GM10248 (cell line): ENCODE measurements around the gene RNF123.

Experiments used
- CTCF ChIA-PET: fragments of 300-600 bp; sonication (Branson Sonifier 250); formaldehyde crosslinking; extraction: SDS; loops from one replicate; lab custom pipeline; 2021; ENCODE audit warnings: antibody characterized with exemption; lab: Yijun Ruan, JAX
- POLR2A ChIA-PET: fragments of 350-650 bp; sonication (Branson Sonifier 250); formaldehyde crosslinking; extraction: SDS; loops from one replicate; lab custom pipeline; 2020; ENCODE audit warnings: antibody characterized with exemption; lab: Yijun Ruan, JAX
- DNase-seq: peaks from one replicate; pipeline ENCODE4 v3.0.0; 2012; ENCODE audit errors: extremely low spot score
- CTCF ChIP-seq: IDR thresholded peaks from 2 replicates; pipeline ENCODE4 v1.5.1; 2012; ENCODE audit warnings: mild to moderate bottlenecking, low read depth; ENCODE audit errors: extremely low read depth, missing control alignments, control extremely low read depth

Gene RNF123

GRCh38 chr3:49703956-49704355 lies 14.6 kb downstream of the RNF123 start:
- no peak for TF ChIP-seq CTCF
- POLR2A ChIA-PET: no interaction called here
- CTCF ChIA-PET: interaction anchor here (0.9 to 5.0 kb wide), 8 partner anchors 9 to 228 kb away, joined by 3 to 37 read pairs (median 6); partner anchors contain the start of genes AMIGO3 and INKA1
- DNase-seq: no peak

GRCh38 chr3:49704629-49705028 lies 15.3 kb downstream of the RNF123 start:
- no peak for TF ChIP-seq CTCF
- CTCF ChIA-PET: interaction anchor here (0.9 to 5.0 kb wide), 5 partner anchors 14 to 140 kb away, joined by 3 to 37 read pairs (median 7); partner anchors contain the start of genes AMIGO3 and INKA1
- POLR2A ChIA-PET: no interaction called here
- DNase-seq: no peak

GRCh38 chr3:49705390-49705960 lies 16.1 kb downstream of the RNF123 start:
- no peak for DNase-seq
- TF ChIP-seq CTCF: no peak
- ChIA-PET POLR2A (no interaction called here), CTCF (interaction anchor here (1.0 to 1.8 kb wide), 2 partner anchors 13 to 134 kb away, joined by 3 to 7 read pairs; no protein-coding TSS in a partner anchor)

- no peak for DNase-seq
- ChIA-PET POLR2A (no interaction called here), CTCF (interaction anchor here (1.0 to 1.8 kb wide), 2 partner anchors 12 to 133 kb away, joined by 3 to 7 read pairs; no protein-coding TSS in a partner anchor)
- no peak for TF ChIP-seq CTCF
These were observed 17.2 kb downstream of the RNF123 start for GRCh38 chr3:49706456-49707112.

- CTCF ChIA-PET: interaction anchor here (1.1 to 1.8 kb wide), 3 partner anchors 11 to 170 kb away, joined by 3 to 7 read pairs (median 4); no protein-coding TSS in a partner anchor
- TF ChIP-seq CTCF: no peak
- no peak for DNase-seq
- POLR2A ChIA-PET: no interaction called here
These were observed 17.7 kb downstream of the RNF123 start for GRCh38 chr3:49707113-49707480.

- ChIA-PET POLR2A (no interaction called here), CTCF (no interaction called here)
- no peak for TF ChIP-seq CTCF
These were observed 20.5 kb downstream of the RNF123 start for GRCh38 chr3:49709852-49710251.

More at GRCh38 chr3:49709852-49710251, 20.5 kb downstream of the RNF123 start:
- DNase-seq: no peak
